HG02571 (cell line): ENCODE measurements around the gene ZFP92.

Experiments
- ATAC-seq: cut with Tn5 transposase; IDR thresholded peaks from one replicate; pipeline ENCODE4 v1.9.1; 2021; ENCODE audit warnings: mild to moderate bottlenecking, moderate library complexity; ENCODE audit not compliant: unreplicated experiment

The ZFP92 gene

DNA sequence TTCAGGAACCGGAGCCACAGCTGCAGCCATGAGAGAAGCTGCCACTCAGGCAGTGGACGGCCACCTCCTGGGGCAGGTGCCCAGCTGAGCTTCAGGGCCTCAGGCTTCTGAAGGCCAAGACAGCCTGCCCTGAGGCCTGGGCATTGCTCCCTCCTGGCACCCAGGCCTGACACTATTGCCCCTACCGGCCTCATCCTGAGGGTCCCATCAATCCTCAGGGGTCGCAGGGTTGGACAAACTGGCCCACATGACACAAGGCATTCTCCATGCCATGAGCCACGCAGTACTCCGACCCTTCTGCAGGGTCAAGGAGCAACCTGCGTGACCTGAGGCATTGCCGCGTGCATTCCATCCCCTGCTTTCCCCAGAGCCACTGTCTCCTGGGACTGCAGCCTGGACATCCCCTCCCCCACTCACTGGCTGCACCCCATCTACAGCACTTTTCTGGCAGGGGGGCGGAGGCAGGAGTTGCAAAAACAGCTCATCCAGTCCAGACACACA lies 3.0 kb upstream of the ZFP92 start:
- ATAC-seq, result no peak

- no peak for ATAC-seq
Measured at GRCh38 chrX:153408871-153409351, 2.4 kb upstream of the ZFP92 start.

- no peak for ATAC-seq
Measured at GRCh38 chrX:153409414-153410101, 1.7 kb upstream of the ZFP92 start.

DNA sequence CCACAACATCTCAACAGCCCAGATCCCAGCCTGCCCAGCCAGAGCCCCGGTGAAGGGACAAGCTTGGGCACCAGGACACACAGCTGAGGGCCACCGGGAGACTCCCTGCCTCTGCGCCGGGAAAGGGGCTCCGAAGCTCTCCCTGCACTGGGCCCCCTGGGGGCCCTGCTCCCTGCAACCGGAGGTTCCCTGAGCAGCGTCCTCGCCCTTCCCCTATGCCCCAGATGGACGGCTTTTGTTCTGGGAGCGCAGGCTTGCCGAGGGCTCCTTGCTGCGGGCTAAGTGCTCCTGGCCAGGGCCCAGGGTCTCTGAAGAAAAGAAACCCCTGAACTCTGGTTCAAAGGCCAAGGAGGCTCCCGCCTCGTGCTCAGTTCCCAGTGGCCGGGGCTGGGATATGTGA lies 899 bp upstream of the ZFP92 start:
- ATAC-seq, result no peak

GRCh38 chrX:153410888-153411254 lies 401 bp upstream of the ZFP92 start:
- ATAC-seq, result no peak

DNA sequence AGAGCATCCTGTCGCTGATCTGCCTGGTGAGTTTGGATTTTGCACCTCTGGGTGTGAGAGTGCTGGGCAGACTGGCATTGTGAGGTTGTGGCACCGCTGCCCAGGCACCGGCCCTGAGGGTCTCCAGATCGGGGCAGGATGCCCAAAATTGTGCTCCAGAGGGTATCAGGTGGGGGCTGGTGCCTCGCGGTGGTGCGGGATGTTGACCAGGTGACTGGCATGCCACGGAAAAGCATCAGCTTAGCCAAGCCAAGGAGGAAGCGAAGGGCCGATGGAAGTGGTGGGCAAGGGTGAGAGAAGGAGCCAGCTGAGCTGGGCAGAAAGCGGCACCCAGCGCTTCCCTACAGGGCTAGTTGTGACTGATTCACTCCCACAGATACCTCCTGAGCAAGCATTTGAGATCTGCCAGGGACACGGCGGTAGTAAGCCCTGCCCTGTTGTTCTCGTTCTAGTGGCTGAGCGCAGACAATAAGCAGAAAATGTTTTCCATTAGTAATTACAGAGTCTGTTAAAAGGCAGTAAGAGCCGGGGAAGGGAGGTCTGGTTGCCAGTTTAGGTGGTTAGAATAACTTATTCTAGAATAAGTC lies 809 bp downstream of the ZFP92 start:
- ATAC-seq, result no peak

- no peak for ATAC-seq
Measured at GRCh38 chrX:153412746-153413720, 1.8 kb downstream of the ZFP92 start.

GRCh38 chrX:153413731-153414130 lies 2.5 kb downstream of the ZFP92 start:
- no peak for ATAC-seq

GRCh38 chrX:153414856-153415510 lies 3.7 kb downstream of the ZFP92 start:
- no peak for ATAC-seq

GRCh38 chrX:153416781-153417450 lies 5.6 kb downstream of the ZFP92 start:
- no peak for ATAC-seq

- no peak for ATAC-seq
Measured at GRCh38 chrX:153417637-153418036, 6.4 kb downstream of the ZFP92 start.

DNA sequence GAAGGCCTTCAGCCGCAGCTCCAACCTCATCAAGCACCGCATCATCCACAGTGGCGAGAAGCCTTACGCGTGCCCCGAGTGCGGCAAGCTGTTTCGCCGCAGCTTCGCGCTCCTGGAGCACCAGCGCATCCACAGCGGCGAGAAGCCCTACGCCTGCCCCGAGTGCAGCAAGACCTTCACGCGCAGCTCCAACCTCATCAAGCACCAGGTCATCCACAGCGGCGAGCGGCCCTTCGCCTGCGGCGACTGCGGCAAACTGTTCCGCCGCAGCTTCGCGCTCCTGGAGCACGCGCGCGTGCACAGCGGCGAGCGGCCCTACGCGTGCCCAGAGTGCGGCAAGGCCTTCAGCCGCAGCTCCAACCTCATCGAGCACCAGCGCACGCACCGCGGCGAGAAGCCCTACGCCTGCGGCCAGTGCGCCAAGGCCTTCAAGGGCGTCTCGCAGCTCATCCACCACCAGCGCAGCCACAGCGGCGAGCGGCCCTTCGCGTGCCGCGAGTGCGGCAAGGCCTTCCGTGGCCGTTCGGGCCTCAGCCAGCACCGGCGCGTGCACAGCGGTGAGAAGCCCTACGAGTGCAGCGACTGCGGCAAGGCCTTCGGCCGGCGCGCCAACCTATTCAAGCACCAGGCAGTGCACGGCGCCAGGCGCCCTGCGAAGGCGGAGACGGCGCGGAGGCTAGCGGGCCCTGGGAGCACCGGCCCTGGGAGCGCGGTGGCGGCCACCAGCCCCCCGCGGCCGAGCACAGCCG lies 9.8 kb downstream of the ZFP92 start:
- ATAC-seq, result no peak

GRCh38 chrX:153421856-153422255 lies 10.6 kb downstream of the ZFP92 start:
- no peak for ATAC-seq

GRCh38 chrX:153423652-153424051 lies 12.4 kb downstream of the ZFP92 start:
- ATAC-seq, result no peak

GRCh38 chrX:153426204-153426603 lies 14.9 kb downstream of the ZFP92 start:
- ATAC-seq, result no peak

GRCh38 chrX:153430796-153431195 lies 19.5 kb downstream of the ZFP92 start:
- no peak for ATAC-seq

DNA sequence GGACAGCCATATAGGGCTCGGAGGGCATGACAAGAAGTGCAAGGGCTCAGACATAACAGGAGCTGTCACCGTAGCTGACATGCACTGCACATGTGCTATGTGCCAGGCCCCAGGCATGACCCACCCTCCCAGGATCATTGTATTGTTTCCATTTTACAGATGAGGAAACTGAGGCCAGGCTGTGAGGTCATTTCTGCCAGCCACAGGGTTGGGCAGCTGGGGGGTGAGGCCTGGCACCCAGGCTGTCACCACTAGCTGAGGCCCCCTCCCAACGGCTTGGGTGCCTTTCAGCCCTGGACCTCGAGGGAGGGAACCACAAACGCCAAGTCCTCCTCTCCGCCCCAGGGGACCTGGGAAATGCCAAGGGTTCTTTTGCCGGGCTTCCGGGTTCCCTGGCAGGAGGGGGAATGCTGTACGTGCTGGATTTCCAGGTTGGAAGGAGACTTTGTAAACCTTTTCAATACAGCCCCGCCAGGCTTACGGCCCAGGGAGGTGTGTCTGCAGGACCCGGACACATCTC lies 21.9 kb downstream of the ZFP92 start:
- ATAC-seq, result no peak

GRCh38 chrX:153433781-153434285 lies 22.6 kb downstream of the ZFP92 start:
- ATAC-seq, result no peak

DNA sequence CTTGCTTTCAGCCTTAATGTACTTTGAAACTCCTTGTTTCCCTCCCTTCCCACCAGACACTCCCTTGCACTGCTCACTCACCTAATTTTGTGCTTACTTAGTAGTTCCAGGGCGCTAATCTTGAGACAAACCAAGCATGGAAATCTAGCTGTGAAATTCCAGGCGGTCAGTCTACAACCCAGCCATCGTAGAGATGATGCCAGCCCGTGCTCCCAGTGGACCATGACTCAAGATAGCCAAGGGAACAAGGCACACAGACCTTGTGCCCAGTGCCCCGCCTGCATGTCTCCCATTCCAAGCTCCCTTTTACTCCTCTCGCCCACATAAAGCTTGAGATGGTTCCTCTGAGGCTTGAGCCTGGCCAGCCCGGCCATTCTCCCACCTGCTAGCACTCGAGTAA lies 23.5 kb downstream of the ZFP92 start:
- ATAC-seq, result no peak
